Measurements from ENCODE around the gene ATP5ME. TPM values are rescaled to one million over a fixed set of nuclear protein-coding genes. Genes with fewer than 3 reads are reported as not detected.
A peak's percentile ranks its signal among the peaks of the same experiment; 100 is the strongest.

ATP5ME gene
- polyA plus RNA-seq, 3 donors = 163 to 397 (median 367) TPM

- intact Hi-C loops (cut with micrococcal nuclease) = no loop called here
- Mint-ChIP-seq H3K9me3 (peaks cover 0 to 3% (median 2%) of the 10 kb centered on the region in 7 donors), H3K4me3 (no peak overlapping the region), H3K27ac (no peak overlapping the region), H3K4me1 (peaks cover 10% of the 10 kb centered on the region), H3K27me3 (ENCODE audit: low read depth in 3 of 3) (peaks cover 3 to 8% (median 3%) of the 10 kb centered on the region in 3 donors), H3K36me3 (peaks cover 14 to 17% of the 10 kb centered on the region in 2 donors)
- H3K9me3 ChIP-seq (replicated peaks in 1 of 2; ENCODE audit: control insufficient read depth in 1 of 2, insufficient read depth in 1 of 2, low read length in 2 of 2) = no peaks in the 10 kb centered on the region
- DNase-seq = no peak
- TF ChIP-seq CTCF (IDR thresholded peaks at IDR 0.05) = no peak
- no peak overlapping the region for H2AFZ ChIP-seq (ENCODE audit: insufficient read depth, low read depth, low read length, poor library complexity, severe bottlenecking)
- no peaks in the 10 kb centered on the region for H3K79me2 ChIP-seq (ENCODE audit: insufficient read depth, low read length)
- H3K9ac ChIP-seq (ENCODE audit: insufficient read depth, low read length, poor library complexity, severe bottlenecking) = no peak overlapping the region
- no peak overlapping the region for H3K4me3 ChIP-seq (replicated peaks in 1 of 3; ENCODE audit: low read depth in 2 of 3, low read length in 3 of 3)
- WGBS (ENCODE audit: insufficient coverage) = 97% methylated on average over 14 of the region's 28 CpGs
- H3K36me3 ChIP-seq (replicated peaks in 1 of 2; ENCODE audit: control insufficient read depth in 1 of 2, insufficient read depth in 2 of 2, low read length in 2 of 2) = peaks cover 7 to 14% of the 10 kb centered on the region in 2 donors
- H3K27ac ChIP-seq (ENCODE audit: low read depth in 1 of 2, low read length in 2 of 2) = no peak overlapping the region
- H3K27me3 ChIP-seq (ENCODE audit: control insufficient read depth in 2 of 2, insufficient read depth in 2 of 2, low read length in 2 of 2) = no peaks in the 10 kb centered on the region
- H3K4me1 ChIP-seq (ENCODE audit: control insufficient read depth in 1 of 2, insufficient read depth in 2 of 2, low read length in 2 of 2) = peaks cover 11 to 15% of the 10 kb centered on the region in 2 donors
- no peak overlapping the region for H3K4me2 ChIP-seq (replicated peaks; ENCODE audit: extremely low read depth, low read length, poor library complexity, severe bottlenecking)
- no peaks in the 10 kb centered on the region for H4K20me1 ChIP-seq (ENCODE audit: insufficient read depth, low read length)
Measured at GRCh38 chr4:666822-667544, 7.1 kb downstream of the ATP5ME start.

GRCh38 chr4:666436-666810 is 7.7 kb downstream of the ATP5ME start:
- Histone ChIP-seq H3K79me2 (ENCODE audit: insufficient read depth, low read length) (no peaks in the 10 kb centered on the region), H3K36me3 (replicated peaks in 1 of 2; ENCODE audit: control insufficient read depth in 1 of 2, insufficient read depth in 2 of 2, low read length in 2 of 2) (peaks cover 1 to 8% of the 10 kb centered on the region in 2 donors), H3K27me3 (ENCODE audit: control insufficient read depth in 2 of 2, insufficient read depth in 2 of 2, low read length in 2 of 2) (no peaks in the 10 kb centered on the region), H3K4me3 (replicated peaks in 1 of 3; ENCODE audit: low read depth in 2 of 3, low read length in 3 of 3) (no peak overlapping the region), H2AFZ (ENCODE audit: insufficient read depth, low read depth, low read length, poor library complexity, severe bottlenecking) (no peak overlapping the region), H3K9me3 (replicated peaks in 1 of 2; ENCODE audit: control insufficient read depth in 1 of 2, insufficient read depth in 1 of 2, low read length in 2 of 2) (no peaks in the 10 kb centered on the region), H3K9ac (ENCODE audit: insufficient read depth, low read length, poor library complexity, severe bottlenecking) (no peak overlapping the region), H3K4me2 (replicated peaks; ENCODE audit: extremely low read depth, low read length, poor library complexity, severe bottlenecking) (no peak overlapping the region), H3K27ac (ENCODE audit: low read depth in 1 of 2, low read length in 2 of 2) (no peak overlapping the region), H3K4me1 (ENCODE audit: control insufficient read depth in 1 of 2, insufficient read depth in 2 of 2, low read length in 2 of 2) (peaks cover 11 to 15% of the 10 kb centered on the region in 2 donors), H4K20me1 (ENCODE audit: insufficient read depth, low read length) (no peaks in the 10 kb centered on the region)
- no peak for TF ChIP-seq CTCF (IDR thresholded peaks at IDR 0.05)
- Mint-ChIP-seq H3K4me1 (peaks cover 10% of the 10 kb centered on the region), H3K27ac (peak overlapping the region in 1 of 7 donors; percentile 3), H3K27me3 (ENCODE audit: low read depth in 3 of 3) (peaks cover 3 to 8% (median 3%) of the 10 kb centered on the region in 3 donors), H3K4me3 (no peak overlapping the region), H3K9me3 (peaks cover 0 to 7% (median 2%) of the 10 kb centered on the region in 7 donors), H3K36me3 (peaks cover 8 to 11% of the 10 kb centered on the region in 2 donors)
- DNase-seq = no peak
- intact Hi-C loops (cut with micrococcal nuclease) = no loop called here
- 96% methylated on average over 11 of the region's 22 CpGs for WGBS (ENCODE audit: insufficient coverage)
